Mammary microvascular endothelial cell (primary cell): ENCODE results near the gene VPS26B. TPM values are rescaled to one million over a fixed set of nuclear protein-coding genes. Genes with fewer than 3 reads are reported as not detected.

Experiments used
- total RNA-seq: library from RNA; depleted of rRNA; stranded (reverse); fragments of >200 nt; gene quantifications from 2 replicates; pipeline ENCODE4 v1.2.3, GENCODE V29; 2015

The VPS26B gene
- 28.0 and 31.2 TPM in 2 replicates for total RNA-seq

GRCh38 chr11:134223836-134224709 lies at the start of gene VPS26B, which contains the start of gene NCAPD3:
TSS of gene VPS26B (plus strand) at chr11:134224671. CDS start at chr11:134225123, 452 bp downstream.
TSS of gene NCAPD3 (minus strand) at chr11:134223967. CDS start at chr11:134223926, 41 bp downstream.

GRCh38 chr11:134253188-134253993 lies 28.9 kb downstream of the VPS26B start, which contains the start of the genes ACAD8 and THYN1:
TSS of gene ACAD8 (plus strand) at chr11:134253568. CDS start at chr11:134253601, 33 bp downstream.
TSS of gene THYN1 (minus strand) at chr11:134253352. CDS start at chr11:134252882, 470 bp downstream.

GRCh38 chr11:134275534-134276395 lies 51.3 kb downstream of the VPS26B start, which contains the start of gene GLB1L3:
TSS of gene GLB1L3 (plus strand) at chr11:134276379. CDS start at chr11:134276741, 362 bp downstream.

Other genes starting within 250 kb of the VPS26B start
- gene JAM3, start 155.6 kb upstream of the VPS26B start, total RNA-seq: 47.0 and 52.6 TPM in 2 replicates
- gene NCAPD3, start 704 bp upstream of the VPS26B start, total RNA-seq: 20.9 and 27.9 TPM in 2 replicates
- 56.0 and 66.4 TPM in 2 replicates for gene THYN1, start 28.7 kb downstream of the VPS26B start, total RNA-seq
- 15.9 and 18.5 TPM in 2 replicates for gene ACAD8, start 28.9 kb downstream of the VPS26B start, total RNA-seq
- gene GLB1L3, start 51.7 kb downstream of the VPS26B start, total RNA-seq: not detected in 2 replicates
- gene GLB1L2, start 107.3 kb downstream of the VPS26B start, total RNA-seq: 0.07 and 0.34 TPM in 2 replicates
- not detected in 2 replicates for gene B3GAT1, start 187.6 kb downstream of the VPS26B start, total RNA-seq